Keratinocyte (primary cell): Measurements from ENCODE around the gene NDUFA13. TPM values are rescaled to one million over a fixed set of nuclear protein-coding genes. Genes with fewer than 3 reads are reported as not detected.

ENCODE experiments used
- DNase-seq: peaks from one replicate; pipeline ENCODE4 v3.0.0-alpha.2; 2011; ENCODE audit warnings: low read depth, missing footprints, low spot score
- FAIRE-seq: peaks from 2 replicates; lab custom pipeline; 2011; peaks lifted over from hg19 to GRCh38; lab: Jason Lieb, UNC
- H2AFZ ChIP-seq: 2 replicates; pipeline ENCODE4 v1.6.0; 2012; ENCODE audit warnings: low read length, control low read depth, inconsistent platforms; ENCODE audit not compliant: control insufficient read depth
- H3K27ac ChIP-seq: 2 replicates; pipeline ENCODE4 v1.5.1; 2011; ENCODE audit warnings: low read length; ENCODE audit not compliant: control insufficient read depth, insufficient read depth
- H3K27me3 ChIP-seq: 3 replicates; pipeline ENCODE4 v1.6.0; 2011; ENCODE audit warnings: low read length; ENCODE audit not compliant: control insufficient read depth, insufficient read depth; ENCODE audit errors: extremely low read depth
- H3K36me3 ChIP-seq, 2 experiments: 2 replicates in 1 of 2; 3 replicates in 1 of 2; pipeline ENCODE4 v1.5.1; 2011; ENCODE audit warnings: low read length in 2 of 2, mild to moderate bottlenecking in 1 of 2; ENCODE audit not compliant: control insufficient read depth in 2 of 2, insufficient read depth in 2 of 2; ENCODE audit errors: extremely low read depth in 1 of 2
- H3K4me1 ChIP-seq: 3 replicates; pipeline ENCODE4 v1.5.1; 2011; ENCODE audit warnings: low read length; ENCODE audit not compliant: control insufficient read depth, insufficient read depth; ENCODE audit errors: extremely low read depth
- H3K4me2 ChIP-seq: 3 replicates; pipeline ENCODE4 v1.6.0; 2011; ENCODE audit warnings: low read depth, low read length; ENCODE audit not compliant: control insufficient read depth, insufficient read depth; ENCODE audit errors: extremely low read depth
- H3K4me3 ChIP-seq, 3 experiments: fragments of 200-600 bp in 1 of 3; sonication (generic) in 1 of 3; 2 replicates in 2 of 3; 3 replicates in 1 of 3; pipeline ENCODE4 v1.5.1; 2011 to 2016; ENCODE audit warnings: low read length in 3 of 3, mild to moderate bottlenecking in 3 of 3, control low read depth in 2 of 3, inconsistent platforms in 1 of 3, low read depth in 1 of 3, mixed read lengths in 1 of 3, mixed run types in 1 of 3, moderate library complexity in 1 of 3; ENCODE audit not compliant: control insufficient read depth in 2 of 3, insufficient read depth in 2 of 3; ENCODE audit errors: extremely low read depth in 1 of 3
- H3K79me2 ChIP-seq: 2 replicates; pipeline ENCODE4 v1.6.0; 2012; ENCODE audit warnings: low read length; ENCODE audit not compliant: control insufficient read depth, insufficient read depth
- H3K9ac ChIP-seq: 3 replicates; pipeline ENCODE4 v1.6.0; 2011; ENCODE audit warnings: low read length; ENCODE audit not compliant: control insufficient read depth, insufficient read depth; ENCODE audit errors: extremely low read depth
- H3K9me1 ChIP-seq: 3 replicates; pipeline ENCODE4 v1.6.0; 2011; ENCODE audit warnings: low read length; ENCODE audit not compliant: control insufficient read depth, insufficient read depth; ENCODE audit errors: extremely low read depth
- H3K9me3 ChIP-seq: 2 replicates; pipeline ENCODE4 v1.5.1; 2012; ENCODE audit warnings: low read depth, low read length; ENCODE audit not compliant: control insufficient read depth
- H4K20me1 ChIP-seq: 3 replicates; pipeline ENCODE4 v1.6.0; 2011; ENCODE audit warnings: low read length; ENCODE audit not compliant: control insufficient read depth, insufficient read depth; ENCODE audit errors: extremely low read depth
- CTCF ChIP-seq, 3 experiments: IDR thresholded peaks in 1 of 3; conservative IDR thresholded peaks in 1 of 3; optimal IDR thresholded peaks in 1 of 3; 2 replicates in 2 of 3; 3 replicates in 1 of 3; pipeline versions ENCODE3 to v1.5.1; 2011; ENCODE audit warnings: low read length in 3 of 3, mild to moderate bottlenecking in 3 of 3, moderate library complexity in 2 of 3, control low read depth in 1 of 3, inconsistent platforms in 1 of 3; ENCODE audit not compliant: insufficient read depth in 2 of 3; ENCODE audit errors: extremely low read depth in 1 of 3
- EZH2 ChIP-seq: IDR thresholded peaks from one replicate; pipeline ENCODE4 v1.6.1; 2012; ENCODE audit warnings: inconsistent platforms, mild to moderate bottlenecking, low read length, moderate library complexity
- dilution Hi-C: fragments of 300-500 bp; cut with MboI; formaldehyde crosslinking; loops from one replicate; pipeline ENCODE4 v1.7.0; 2020; ENCODE audit warnings: low sequenced_read_pairs; ENCODE audit not compliant: extremely low pct_ligation_motif_present
- polyA plus RNA-seq, 5 experiments: library from polyadenylated mRNA; depleted of rRNA in 3 of 5; stranded (reverse) in 3 of 5; stranded (forward) in 1 of 5; unstranded in 1 of 5; fragments of >200 nt; gene quantifications; 1 replicate in 1 of 5; 2 replicates in 3 of 5; 3 replicates in 1 of 5; pipeline versions ENCODE4 v1.2.1 to v1.2.3, GENCODE V29; 2011 to 2012; ENCODE audit warnings: missing spikeins in 2 of 5, low read depth in 1 of 5, low replicate concordance in 1 of 5

Gene NDUFA13
- polyA plus RNA-seq, 1 donor (not counting 4 experiments of a cell fraction or from before 2014, with no cell fraction given): 343 TPM

GRCh38 chr19:19539698-19540063 is 23.7 kb downstream of the NDUFA13 start:
- Histone ChIP-seq H3K36me3 (no peaks in the 10 kb centered on the region), H3K9me1 (no peaks in the 10 kb centered on the region), H3K27ac (no peak overlapping the region), H3K4me3 (no peak overlapping the region), H3K4me2 (no peak overlapping the region), H3K4me1 (peaks cover 8% of the 10 kb centered on the region), H4K20me1 (no peaks in the 10 kb centered on the region), H3K27me3 (peaks cover 37% of the 10 kb centered on the region), H3K9me3 (no peaks in the 10 kb centered on the region), H3K9ac (no peak overlapping the region), H2AFZ (no peak overlapping the region), H3K79me2 (no peaks in the 10 kb centered on the region)
- dilution Hi-C loops: no loop called here
- no peak for DNase-seq
- no peak for FAIRE-seq
- TF ChIP-seq EZH2 (no peak), CTCF (optimal IDR thresholded peaks at IDR 0.05 in 1 of 3, IDR thresholded peaks at IDR 0.05 in 1 of 3, conservative IDR thresholded peaks at IDR 0.05 in 1 of 3; ENCODE audit: extremely low read depth in 1 of 3, insufficient read depth in 2 of 3, low read length in 3 of 3) (no peak)

- DNase-seq: peak; percentile 40
- TF ChIP-seq CTCF (optimal IDR thresholded peaks at IDR 0.05 in 1 of 3, IDR thresholded peaks at IDR 0.05 in 1 of 3, conservative IDR thresholded peaks at IDR 0.05 in 1 of 3; ENCODE audit: extremely low read depth in 1 of 3, insufficient read depth in 2 of 3, low read length in 3 of 3) (no peak), EZH2 (no peak)
- no peaks in the 10 kb centered on the region for H4K20me1 ChIP-seq
- peaks cover 8% of the 10 kb centered on the region for H3K4me1 ChIP-seq
- no peak overlapping the region for H2AFZ ChIP-seq
- peak overlapping the region; percentile 64 for H3K4me2 ChIP-seq
- H3K9me3 ChIP-seq: no peaks in the 10 kb centered on the region
- no peaks in the 10 kb centered on the region for H3K36me3 ChIP-seq
- no peak for FAIRE-seq
- H3K79me2 ChIP-seq: no peaks in the 10 kb centered on the region
- no peak overlapping the region for H3K9ac ChIP-seq
- H3K4me3 ChIP-seq: no peak overlapping the region
- H3K27me3 ChIP-seq: peaks cover 37% of the 10 kb centered on the region
- dilution Hi-C loops: no loop called here
- no peaks in the 10 kb centered on the region for H3K9me1 ChIP-seq
- no peak overlapping the region for H3K27ac ChIP-seq
These were observed 24.2 kb downstream of the NDUFA13 start for GRCh38 chr19:19540064-19540714.
